HG03060 (cell line): ENCODE data around the gene PHRF1.
"Not testable (repeated sequence)": the region's sequence is repeated elsewhere in the genome, so short reads cannot be mapped to it uniquely, and the experiment has no call there.

ENCODE experiments used
- ATAC-seq: cut with Tn5 transposase; IDR thresholded peaks from one replicate; pipeline ENCODE4 v1.9.1; 2021; ENCODE audit warnings: low read depth, moderate number of reproducible peaks; ENCODE audit not compliant: unreplicated experiment

Gene PHRF1

DNA sequence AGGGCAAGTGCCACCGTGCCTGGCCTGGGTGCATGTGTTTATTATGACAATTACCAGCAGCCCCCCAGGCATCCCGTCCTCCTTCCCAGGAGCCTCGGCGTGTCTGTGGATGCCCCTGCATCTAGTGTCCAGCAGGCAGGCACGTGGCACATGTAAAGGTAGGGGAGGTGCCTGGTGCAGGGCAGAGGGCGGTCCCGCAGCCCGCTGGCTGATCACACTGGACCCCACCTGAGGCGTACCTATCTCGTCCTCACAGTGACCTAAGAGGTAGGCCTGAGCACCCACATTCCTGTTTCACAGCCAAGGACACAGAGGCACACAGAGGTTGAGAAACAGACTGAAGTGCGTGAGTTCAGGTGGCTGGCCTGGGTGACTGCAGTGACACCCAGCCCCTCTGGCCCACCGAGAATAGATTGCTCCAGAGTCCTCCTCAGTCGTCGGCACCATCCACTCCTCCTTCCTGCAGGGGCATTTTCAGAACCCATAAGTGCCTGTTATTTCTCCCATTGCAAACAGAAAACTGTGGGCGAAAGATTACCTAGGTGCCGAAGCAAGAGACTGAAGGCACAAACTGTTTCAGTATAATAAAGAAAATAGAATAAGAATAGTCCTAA lies 3.0 kb upstream of the PHRF1 start:
- ATAC-seq = no peak

DNA sequence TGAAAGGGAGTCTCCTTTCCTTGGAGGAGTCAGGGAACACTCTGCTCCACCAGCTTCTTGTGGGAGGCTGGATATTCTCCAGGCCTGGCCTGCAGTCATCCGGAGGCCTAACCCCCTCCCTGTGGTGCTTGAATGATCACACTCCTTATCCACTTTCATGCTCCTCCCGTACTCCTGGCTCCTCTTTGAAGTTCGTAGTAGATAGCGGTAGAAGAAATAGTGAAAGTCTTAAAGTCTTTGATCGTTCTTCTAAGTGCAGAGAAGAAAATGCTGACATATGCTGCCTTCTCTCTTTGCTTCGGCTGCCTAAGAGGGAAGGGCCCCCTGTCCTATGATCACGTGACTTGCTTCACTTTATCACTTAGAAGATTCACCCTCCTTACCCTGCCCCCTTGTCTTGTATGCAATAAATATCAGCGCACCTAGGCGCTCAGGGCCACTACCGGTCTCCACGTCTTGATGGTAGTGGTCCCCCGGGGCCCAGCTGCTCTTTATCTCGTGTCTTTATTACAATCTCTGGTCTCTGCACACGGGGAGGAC lies 2.2 kb upstream of the PHRF1 start:
- not testable (repeated sequence) for ATAC-seq

DNA sequence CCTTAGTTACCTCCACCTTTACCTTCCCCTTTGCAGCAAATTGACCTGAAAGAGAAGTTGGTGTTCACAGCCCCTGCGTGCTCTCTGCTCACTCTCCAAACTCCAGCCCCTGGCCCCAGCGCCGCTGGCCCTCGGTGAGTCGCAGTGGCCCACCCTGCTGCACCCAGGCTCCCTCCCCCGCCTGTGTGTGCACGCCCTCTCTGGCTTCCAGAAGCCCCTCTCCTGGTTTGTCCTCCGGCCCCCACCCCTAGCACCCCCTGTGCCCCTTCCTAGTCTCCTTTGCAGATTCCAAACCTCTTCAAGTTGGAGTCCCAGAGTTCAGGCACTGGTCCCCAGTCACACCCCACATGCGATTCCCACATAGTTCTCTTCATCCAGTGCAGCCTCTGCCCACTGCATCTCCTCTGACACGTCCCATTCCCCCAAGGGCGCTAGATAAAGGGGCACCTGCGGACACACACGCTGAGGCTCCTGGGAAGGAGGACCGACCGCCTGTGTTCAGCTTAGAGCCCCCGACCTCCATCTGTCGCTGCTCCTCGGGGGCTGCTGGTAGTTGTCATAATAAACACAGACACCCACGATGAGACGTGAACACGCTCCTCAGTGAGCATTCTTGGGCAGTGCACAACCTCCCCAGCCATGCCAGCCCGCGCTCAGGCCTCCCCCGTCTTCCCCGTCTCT lies 1.5 kb upstream of the PHRF1 start:
- no peak for ATAC-seq

DNA sequence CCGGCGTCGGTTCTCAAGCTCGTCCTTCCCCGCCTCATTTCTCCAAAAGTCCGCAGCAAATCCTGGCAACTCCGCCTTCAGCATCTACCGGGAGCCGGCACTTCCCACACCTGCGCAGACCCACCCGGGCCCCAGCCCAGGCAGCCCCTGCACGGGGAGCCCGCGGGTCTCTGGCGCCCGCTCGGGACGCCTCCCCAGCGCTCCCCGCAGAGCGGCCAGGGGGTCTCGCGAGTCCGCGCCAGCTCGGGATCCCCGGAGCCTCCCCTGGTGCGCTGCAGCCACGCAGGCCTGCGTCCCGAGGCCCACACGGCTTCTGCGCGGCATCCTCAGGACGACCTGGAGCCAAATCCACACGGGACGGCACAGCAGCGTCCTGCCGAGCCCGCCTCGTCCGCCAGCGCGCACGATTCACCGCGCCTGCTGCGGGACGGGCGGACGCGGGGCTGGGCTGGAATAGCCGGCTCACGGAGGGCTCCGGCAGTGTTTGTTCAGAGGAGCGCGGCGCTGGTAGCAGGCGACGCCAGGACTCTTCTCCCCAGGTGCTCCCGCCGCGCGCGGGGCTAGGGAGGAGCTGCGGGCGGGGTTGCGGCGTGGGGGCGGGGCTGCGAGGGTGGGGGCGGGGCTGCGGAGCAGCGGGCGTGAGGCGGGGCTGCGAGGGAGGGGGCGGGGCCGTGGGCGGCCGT lies 816 bp upstream of the PHRF1 start:
- ATAC-seq = no peak

DNA sequence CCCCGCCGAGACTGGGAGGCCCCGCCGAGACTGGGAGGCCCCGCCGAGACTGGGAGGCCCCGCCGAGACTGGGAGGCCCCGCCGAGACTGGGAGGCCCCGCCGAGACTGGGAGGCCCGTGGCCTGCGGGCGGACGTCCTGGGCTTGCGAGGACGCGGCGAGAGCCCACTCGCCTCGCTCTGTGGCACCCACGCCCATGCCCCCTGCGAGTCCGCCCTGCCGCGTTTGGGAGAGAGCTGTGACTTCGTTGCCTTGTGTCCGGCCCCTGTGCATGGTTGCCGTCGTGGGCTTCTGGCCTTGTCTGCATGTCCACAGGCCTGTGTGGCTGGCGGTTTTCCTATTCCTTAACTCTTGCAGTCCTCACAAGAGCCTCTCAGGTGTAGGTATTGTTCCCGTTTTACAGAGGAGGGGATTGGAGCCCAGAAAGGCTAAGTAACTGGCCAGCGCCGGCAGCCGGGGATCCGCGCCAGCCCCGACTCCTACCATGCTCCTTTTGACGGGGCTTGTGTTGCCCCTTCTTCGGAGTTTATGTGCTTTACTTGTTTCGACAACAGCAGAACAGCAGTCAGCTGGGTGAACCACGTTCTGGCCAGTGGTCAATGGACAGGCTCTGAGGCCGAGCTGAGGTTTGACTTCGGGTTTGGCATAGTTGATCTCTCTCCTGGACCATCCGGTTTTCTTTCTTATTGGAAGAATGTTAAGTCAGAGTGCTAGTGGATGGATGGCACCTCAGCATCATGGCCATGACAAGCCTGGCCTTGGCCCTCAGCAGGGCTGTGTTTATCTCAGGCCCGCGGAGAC lies 741 bp downstream of the PHRF1 start:
- no peak for ATAC-seq

DNA sequence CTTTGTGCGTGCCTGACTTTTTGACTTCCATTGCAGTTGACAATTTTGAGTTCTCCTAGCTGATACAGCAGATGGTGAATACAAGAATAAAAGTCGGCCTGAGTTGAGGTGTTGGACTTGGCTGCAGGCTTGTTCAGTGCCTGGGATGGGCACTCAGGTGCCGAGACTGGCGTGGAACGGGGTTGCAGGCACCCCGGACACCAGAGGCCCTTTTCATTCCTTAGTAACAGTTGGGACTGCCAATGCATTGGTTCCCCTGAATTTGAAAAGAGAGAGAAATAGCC lies 1.3 kb downstream of the PHRF1 start:
- ATAC-seq = no peak

DNA sequence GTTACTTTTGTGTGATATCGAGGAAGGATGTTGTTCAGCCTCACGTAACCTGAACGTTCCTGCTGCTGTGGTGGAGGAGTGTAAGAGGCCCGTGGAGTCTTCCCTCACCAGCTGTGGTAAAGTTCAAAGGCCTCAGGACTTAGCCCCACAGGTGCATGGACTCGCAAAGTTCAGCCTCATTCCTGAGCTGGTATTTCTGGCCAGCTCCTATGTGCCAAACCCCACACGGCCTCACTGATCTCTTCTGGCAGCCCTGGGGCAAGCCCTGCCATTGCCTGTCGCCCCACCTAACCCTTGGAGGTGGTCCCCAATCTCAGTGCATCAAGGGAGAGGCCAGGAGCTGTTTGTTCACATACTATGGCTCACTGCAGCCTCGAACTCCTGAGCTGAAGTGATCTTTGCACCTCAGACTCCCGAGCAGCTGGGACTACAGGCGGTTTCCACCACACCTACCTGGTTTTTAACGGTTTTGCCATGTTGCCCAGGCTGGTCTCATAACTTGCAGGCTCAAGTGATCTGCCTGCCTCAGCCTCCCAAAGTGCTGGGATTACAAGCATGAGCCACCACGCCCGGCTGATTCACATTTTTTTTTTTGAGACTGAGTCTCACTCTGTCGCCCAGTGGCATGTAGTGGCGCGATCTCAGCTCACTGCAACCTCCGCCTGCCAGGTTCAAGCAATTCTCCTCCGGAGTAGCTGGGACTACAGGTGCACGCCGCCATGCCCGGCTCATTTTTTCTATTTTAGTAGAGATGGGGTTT lies 2.2 kb downstream of the PHRF1 start:
- ATAC-seq = no peak

DNA sequence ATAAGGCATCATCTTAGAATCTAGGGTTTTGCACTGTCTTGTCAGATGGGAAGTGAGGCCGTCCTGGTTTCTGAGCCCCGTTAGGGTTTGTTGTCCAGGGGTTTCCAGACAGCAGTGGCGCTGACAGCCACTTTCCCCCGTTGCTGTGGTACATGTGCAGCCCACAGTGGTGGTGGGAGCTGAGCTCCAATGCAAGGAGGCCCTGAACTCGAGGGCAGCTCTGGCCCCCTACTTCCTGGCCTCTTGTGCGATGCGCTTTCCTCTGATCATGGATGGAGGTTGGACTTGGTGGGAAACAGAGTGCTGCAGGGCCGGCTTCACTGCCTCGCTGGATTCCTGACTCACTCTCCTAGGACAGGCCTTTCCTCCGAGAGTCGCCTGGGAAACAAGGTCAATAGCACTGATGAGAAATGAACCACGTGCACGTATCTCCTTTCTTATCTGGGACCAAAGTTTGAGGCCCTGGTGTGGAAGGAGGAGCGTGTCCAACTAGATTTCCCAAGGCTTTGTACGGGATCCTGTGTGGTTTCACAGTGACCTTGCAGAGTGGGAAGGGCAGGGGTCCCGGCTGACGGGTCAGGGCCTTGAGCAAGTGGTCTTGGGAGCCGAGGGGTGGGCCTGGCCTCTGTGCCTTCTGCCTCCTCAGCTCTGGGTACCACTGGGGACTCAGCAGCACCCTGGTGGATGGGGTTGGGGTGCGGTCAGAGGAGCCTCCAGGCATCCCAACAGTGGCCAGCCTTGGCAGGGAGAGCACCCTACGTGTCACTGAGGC lies 3.7 kb downstream of the PHRF1 start:
- no peak for ATAC-seq

DNA sequence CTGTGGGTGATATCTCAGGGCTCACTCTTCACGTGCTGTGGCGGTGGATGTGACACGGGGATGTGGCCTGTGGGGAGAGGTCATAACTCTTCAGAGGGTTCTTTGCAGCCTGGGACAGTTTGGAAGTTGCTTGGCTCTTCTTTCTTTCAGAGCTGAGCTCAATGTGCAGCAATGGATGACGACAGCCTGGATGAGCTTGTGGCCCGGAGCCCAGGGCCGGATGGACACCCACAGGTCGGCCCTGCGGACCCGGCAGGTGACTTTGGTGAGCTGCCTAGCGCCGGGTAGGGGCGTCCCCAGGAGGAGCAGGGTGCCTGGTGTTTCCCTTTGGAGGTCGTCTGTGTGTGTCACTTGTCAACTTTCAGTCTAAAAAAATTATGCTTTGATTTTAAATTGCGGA lies 5.1 kb downstream of the PHRF1 start:
- ATAC-seq = no peak

DNA sequence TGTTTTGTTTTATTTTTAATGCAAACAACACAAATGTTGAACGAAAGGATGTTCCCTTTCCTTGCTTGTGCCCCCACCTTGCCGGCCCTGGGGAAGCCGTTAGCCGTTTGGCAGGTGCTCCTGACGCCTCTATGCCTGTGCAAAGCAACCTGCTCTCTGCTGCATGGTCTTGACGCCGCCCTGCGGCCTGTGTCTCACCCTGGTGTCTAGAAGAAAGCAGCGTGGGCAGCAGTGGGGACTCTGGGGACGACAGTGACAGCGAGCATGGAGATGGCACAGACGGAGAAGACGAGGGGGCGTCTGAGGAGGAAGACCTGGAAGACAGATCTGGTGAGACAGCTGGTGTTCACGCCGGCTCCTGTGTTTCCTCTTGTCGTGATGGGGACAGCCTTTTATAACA lies 5.5 kb downstream of the PHRF1 start:
- no peak for ATAC-seq

DNA sequence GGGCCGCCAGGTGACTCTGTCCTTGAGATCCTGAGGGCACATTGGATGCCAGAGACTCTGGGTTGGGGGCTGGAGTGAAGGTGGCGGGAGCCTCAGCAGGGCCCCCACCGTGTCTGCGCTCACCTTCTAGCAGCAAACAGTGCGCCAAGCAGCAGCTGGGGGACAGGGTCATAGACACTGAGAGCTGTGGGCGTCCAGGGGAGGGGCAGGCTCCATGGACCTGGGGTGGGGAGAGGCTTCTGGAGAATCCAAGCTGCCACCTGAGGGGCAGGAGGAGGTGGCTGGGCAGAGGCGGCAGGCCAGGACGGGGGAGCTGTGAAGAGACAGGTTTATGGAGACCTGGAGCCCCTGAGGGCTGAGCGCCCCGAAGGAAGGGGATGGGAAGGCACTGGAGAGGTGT lies 8.0 kb downstream of the PHRF1 start:
- ATAC-seq = no peak

DNA sequence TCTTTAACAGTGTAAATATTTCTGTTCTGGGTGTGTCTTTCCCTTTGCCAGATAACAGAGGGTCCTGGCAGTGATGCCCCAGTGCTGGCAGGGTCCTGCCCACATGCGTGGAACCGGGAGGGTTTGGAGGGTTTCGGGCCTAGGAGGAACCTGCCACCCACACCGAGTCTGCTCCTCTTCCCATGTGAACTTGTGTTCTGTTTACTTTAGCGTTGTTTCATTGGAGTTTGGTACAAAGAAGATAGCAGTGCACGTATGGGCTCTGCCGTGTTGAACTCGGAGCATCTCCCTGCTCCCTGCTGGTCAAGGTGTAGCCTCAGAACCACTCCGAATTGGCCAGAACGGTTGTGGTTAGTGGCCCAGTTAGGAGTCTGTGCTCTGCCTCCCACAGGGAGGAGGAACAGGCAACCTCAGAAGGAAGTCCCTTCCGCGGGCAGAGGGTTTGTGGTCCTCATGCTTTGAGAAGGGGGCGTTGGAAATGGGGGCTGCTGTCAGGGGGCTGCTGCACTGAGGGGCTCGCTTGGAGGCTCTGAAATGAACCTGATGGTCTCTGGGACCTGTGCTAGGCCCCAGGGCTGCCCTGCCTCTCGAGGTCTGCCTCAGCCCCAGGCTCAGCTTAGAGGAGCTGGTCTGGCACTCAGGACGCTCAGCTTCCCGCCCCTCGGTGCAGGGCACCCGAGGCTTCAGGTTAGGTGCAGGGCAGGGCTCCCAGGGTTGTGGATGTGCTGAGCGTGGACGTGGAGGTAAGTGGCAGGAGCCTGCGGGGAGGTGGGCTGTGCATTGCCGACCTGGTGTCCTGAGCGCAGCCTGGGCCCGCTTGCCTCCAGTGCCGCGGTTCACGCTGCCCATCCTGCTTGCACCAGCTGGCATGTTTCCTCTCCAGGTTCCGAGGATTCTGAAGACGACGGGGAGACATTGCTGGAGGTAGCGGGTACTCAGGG lies 10.4 kb downstream of the PHRF1 start:
- no peak for ATAC-seq

DNA sequence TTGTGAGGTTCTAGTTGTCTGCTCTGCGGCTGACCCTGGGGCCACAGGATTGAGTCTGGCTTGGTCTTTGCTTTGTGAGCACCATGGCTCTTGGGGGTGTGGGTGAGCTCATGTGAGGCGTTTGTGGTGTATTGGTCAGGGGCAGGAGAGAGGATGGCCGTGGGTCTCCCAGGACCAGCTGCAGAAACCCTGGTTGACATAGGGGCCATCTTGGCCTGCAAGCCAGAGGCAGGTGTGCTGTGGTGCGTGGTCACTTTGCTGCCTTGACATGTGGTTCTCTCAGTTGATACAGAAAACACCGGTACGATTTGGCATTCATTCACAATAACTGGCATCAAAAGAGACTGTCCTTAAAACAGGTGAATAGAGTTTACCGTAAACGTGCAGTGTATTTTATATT lies 11.3 kb downstream of the PHRF1 start:
- ATAC-seq = no peak

DNA sequence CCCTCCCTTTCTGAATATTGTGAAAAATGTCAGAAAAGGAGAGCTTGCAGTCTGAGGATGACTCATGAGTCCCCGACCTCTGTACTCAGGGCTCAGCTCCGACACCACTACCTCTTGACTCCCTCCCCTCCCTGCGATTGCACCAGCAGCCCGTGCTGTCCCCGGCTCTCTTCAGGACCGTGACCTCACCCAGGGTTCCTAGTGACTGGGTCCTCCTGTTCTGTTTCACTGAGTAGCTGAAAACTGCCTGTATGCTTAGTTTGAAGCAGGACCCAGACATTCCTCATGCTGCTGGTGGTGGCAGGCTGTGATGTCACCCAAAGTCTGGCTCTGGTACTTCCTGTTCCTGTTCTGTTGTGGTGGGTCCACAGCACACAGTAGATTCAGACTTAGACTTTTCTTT lies 11.7 kb downstream of the PHRF1 start:
- no peak for ATAC-seq

DNA sequence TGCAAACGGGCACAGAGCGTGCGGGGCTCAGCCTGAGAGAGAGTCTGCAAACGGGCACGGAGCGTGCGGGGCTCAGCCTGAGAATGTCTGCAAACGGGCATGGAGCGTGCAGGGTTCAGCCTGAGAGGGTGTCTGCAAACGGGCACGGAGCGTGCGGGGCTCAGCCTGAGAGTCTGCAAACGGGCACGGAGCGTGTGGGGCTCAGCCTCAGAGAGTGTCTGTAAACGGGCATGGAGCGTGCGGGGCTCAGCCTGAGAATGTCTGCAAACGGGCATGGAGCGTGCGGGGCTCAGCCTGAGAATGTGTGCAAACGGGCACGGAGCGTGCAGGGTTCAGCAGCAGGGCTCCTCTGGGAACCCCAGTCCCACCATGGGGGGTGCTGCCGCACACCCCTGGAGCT lies 13.5 kb downstream of the PHRF1 start:
- no peak for ATAC-seq

DNA sequence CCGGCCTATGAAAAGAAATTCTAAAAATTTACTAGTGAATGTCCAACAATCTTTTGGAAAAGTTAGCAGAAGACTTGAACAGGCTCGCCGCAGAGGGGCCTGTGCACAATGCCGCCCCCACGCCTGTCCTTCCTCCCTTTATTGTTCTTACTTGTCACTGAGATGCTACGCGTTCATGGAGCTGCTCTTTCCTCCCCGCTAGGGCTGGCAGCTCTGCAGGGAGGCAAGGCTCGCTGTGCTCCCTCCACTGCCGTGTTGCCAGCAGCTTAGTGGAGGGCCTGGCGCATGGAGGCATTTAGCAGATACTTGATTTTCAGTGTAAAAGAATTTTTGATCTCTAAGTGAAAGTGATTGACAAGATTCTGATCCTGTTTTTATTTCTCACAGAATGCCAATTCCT lies 14.7 kb downstream of the PHRF1 start:
- ATAC-seq = no peak

DNA sequence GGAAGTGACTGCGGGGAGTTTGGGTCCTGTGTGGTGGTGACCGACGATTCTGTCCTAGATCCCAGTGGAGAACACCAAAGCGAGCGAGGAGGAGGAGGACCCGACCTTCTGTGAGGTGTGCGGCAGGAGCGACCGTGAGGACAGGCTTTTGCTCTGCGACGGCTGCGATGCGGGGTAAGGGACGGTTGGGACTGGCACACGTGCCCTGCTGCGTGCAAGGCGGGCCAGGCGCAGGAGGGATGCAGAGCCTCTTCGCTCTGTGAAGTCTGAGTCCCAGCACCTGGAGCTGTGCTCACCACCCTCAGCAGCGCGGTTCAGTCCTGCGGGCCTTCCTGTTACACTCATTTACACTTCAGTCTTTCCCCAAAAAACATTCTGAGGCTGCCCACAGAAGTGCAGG lies 16.2 kb downstream of the PHRF1 start:
- no peak for ATAC-seq

DNA sequence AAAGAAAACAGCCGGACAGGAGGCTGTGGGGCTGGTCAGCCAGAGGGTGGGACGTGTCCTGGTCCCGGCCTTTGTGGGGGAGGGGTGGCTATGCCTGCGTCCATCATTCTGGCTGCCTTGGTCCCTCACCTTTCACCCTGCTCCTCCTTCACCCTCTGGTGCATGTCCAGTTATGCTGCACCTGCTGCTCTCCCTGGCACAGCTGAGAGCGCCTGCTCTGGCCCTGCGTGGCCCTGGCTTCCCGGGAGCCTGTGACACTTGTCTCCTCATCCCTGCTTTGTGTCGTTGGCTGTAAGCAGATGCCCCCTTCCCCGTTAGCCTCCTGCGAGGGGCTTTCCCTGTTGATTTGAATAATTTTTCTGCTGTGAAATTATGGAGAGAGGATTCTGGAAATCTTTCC lies 16.6 kb downstream of the PHRF1 start:
- ATAC-seq = no peak

DNA sequence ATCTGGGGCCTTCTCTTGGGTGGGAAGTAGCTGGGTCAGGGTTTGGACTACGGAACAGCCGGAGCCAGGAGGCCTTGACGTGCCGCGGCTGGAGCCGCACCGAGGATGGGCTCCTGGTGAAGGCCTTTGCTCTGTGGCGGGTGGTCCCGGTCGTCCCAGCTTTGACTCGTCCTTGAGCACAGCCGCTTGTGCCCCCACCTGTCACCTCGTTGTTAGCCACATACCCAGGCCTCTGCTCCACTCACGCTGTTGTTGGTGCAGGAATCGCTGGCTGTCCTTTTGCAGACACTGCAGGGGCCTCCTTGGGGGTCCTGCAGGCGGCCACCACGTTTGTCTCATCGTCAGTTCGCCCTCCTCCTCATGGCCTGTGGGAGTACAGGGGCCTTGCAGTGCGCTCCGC lies 17.1 kb downstream of the PHRF1 start:
- ATAC-seq = no peak
